Neural progenitor cell (in vitro differentiated cells): Measurements from ENCODE around the gene FMN1.

ENCODE experiments used
- EZH2phosphoT487 ChIP-seq: fragments of 200-600 bp; sonication (generic); IDR thresholded peaks from 2 replicates; pipeline ENCODE4 v1.6.1; 2017; ENCODE audit warnings: antibody characterized with exemption
- TF ChIP-seq, protein P1 (sequence below): fragments of 200-600 bp; sonication (generic); IDR thresholded peaks from 2 replicates; pipeline ENCODE4 v1.5.1; 2017; ENCODE audit warnings: antibody characterized with exemption, mild to moderate bottlenecking

DNA sequence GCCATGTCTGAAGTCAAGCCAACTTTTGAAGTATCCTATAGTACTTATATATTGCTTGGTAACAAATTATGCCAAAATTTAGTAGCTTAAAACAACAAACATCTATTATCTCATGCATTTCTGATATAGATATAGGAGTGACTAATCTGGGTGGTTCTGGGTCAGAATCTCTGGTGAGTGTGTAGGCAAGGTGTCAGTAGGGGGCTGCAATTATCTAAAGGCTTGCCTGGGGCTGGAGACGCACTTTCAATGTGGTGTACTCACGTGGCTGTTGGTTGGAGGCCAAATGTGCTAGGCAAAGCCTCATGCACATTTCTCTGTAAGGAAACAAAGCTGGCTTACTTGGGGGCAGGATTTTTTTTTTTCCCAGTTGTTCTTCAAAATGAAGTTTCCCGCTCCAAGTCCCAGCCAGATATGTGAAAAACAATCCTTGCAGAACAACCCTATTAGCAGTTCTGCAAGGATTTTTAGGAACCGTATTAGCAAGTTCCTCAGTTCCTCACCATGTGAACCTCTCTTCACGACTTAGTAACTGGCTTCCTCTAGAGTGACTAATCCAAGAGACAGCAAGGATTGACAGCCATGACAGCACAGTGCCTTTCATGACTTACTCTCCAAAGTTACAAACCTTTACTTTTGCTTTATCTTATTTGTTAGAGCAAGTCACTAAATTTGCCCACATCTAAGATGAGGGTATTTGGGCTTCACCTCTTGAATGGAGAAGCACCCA is 450.9 kb downstream of the FMN1 start:
- TF ChIP-seq, protein P1, sequence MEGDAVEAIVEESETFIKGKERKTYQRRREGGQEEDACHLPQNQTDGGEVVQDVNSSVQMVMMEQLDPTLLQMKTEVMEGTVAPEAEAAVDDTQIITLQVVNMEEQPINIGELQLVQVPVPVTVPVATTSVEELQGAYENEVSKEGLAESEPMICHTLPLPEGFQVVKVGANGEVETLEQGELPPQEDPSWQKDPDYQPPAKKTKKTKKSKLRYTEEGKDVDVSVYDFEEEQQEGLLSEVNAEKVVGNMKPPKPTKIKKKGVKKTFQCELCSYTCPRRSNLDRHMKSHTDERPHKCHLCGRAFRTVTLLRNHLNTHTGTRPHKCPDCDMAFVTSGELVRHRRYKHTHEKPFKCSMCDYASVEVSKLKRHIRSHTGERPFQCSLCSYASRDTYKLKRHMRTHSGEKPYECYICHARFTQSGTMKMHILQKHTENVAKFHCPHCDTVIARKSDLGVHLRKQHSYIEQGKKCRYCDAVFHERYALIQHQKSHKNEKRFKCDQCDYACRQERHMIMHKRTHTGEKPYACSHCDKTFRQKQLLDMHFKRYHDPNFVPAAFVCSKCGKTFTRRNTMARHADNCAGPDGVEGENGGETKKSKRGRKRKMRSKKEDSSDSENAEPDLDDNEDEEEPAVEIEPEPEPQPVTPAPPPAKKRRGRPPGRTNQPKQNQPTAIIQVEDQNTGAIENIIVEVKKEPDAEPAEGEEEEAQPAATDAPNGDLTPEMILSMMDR, result no peak
- TF ChIP-seq EZH2phosphoT487, result no peak
